ENCODE results near the gene PAGE5. TPM values are rescaled to one million over a fixed set of nuclear protein-coding genes. Genes with fewer than 3 reads are reported as not detected.

PAGE5 gene
- total and polyA plus RNA-seq, 7 donors, result not detected

- 57 to 69% methylated on average over 6 of the region's 6 CpGs for WGBS, 2 donors
- no peaks in the 10 kb centered on the region for H3K9me3 ChIP-seq
- no peaks in the 10 kb centered on the region for H3K27me3 ChIP-seq
- no peaks in the 10 kb centered on the region for H3K4me1 ChIP-seq
- H3K4me3 ChIP-seq, result no peak overlapping the region
- H3K27ac ChIP-seq, result no peak overlapping the region
- no peak for DNase-seq
- no peaks in the 10 kb centered on the region for H3K36me3 ChIP-seq
- intact Hi-C loops (cut with DNase I), result no loop called here
- TF ChIP-seq EP300 (IDR thresholded peaks at IDR 0.05) (no peak), POLR2A (IDR thresholded peaks at IDR 0.05) (no peak), POLR2AphosphoS5 (IDR thresholded peaks at IDR 0.05) (no peak), CTCF (IDR thresholded peaks at IDR 0.05) (no peak)
Measured at GRCh38 chrX:55206162-55206941, 13.8 kb upstream of the PAGE5 start.

GRCh38 chrX:55210931-55211677, 9.0 kb upstream of the PAGE5 start:
- H3K4me1 ChIP-seq, result no peaks in the 10 kb centered on the region
- no peak overlapping the region for H3K4me3 ChIP-seq
- DNase-seq, result no peak
- no peaks in the 10 kb centered on the region for H3K9me3 ChIP-seq
- no peak for TF ChIP-seq CTCF (IDR thresholded peaks at IDR 0.05)
- no peak for TF ChIP-seq POLR2A (IDR thresholded peaks at IDR 0.05)
- no peak for TF ChIP-seq EP300 (IDR thresholded peaks at IDR 0.05)
- no peak for TF ChIP-seq POLR2AphosphoS5 (IDR thresholded peaks at IDR 0.05)
- intact Hi-C loops (cut with DNase I), result no loop called here
- H3K27me3 ChIP-seq, result no peaks in the 10 kb centered on the region
- 49 to 78% methylated on average over 13 of the region's 13 CpGs for WGBS, 2 donors
- no peak overlapping the region for H3K27ac ChIP-seq
- no peaks in the 10 kb centered on the region for H3K36me3 ChIP-seq

- no peak overlapping the region for H3K4me3 ChIP-seq
- no peak overlapping the region for H3K27ac ChIP-seq
- 68 to 85% methylated on average over 3 of the region's 3 CpGs for WGBS, 2 donors
- no peaks in the 10 kb centered on the region for H3K36me3 ChIP-seq
- TF ChIP-seq POLR2A (IDR thresholded peaks at IDR 0.05) (no peak), EP300 (IDR thresholded peaks at IDR 0.05) (no peak), POLR2AphosphoS5 (IDR thresholded peaks at IDR 0.05) (no peak), CTCF (IDR thresholded peaks at IDR 0.05) (no peak)
- DNase-seq, result no peak
- intact Hi-C loops (cut with DNase I), result no loop called here
- H3K4me1 ChIP-seq, result no peaks in the 10 kb centered on the region
- no peaks in the 10 kb centered on the region for H3K27me3 ChIP-seq
- no peaks in the 10 kb centered on the region for H3K9me3 ChIP-seq
Measured at GRCh38 chrX:55213381-55213780, 6.8 kb upstream of the PAGE5 start.

- Histone ChIP-seq H3K27me3 (peaks cover 0 to 3% (median 0%) of the 10 kb centered on the region in 3 donors), H3K9me3 (no peaks in the 10 kb centered on the region), H3K4me3 (no peak overlapping the region), H3K27ac (no peak overlapping the region), H3K4me1 (no peaks in the 10 kb centered on the region), H3K36me3 (no peaks in the 10 kb centered on the region)
- WGBS, 2 donors, result 58 to 71% methylated on average over 6 of the region's 6 CpGs
- no peak for TF ChIP-seq POLR2AphosphoS5 (IDR thresholded peaks at IDR 0.05)
- TF ChIP-seq EP300 (IDR thresholded peaks at IDR 0.05), result no peak
- TF ChIP-seq POLR2A (IDR thresholded peaks at IDR 0.05), result no peak
- no peak for TF ChIP-seq CTCF (IDR thresholded peaks at IDR 0.05)
- DNase-seq, result no peak
- intact Hi-C loops (cut with DNase I), result no loop called here
Measured at GRCh38 chrX:55240788-55241340, 20.7 kb downstream of the PAGE5 start.

Measured in sigmoid colon (tissue), 7 donors.